ENCODE measurements around the gene DNM3.

Gene DNM3

DNA sequence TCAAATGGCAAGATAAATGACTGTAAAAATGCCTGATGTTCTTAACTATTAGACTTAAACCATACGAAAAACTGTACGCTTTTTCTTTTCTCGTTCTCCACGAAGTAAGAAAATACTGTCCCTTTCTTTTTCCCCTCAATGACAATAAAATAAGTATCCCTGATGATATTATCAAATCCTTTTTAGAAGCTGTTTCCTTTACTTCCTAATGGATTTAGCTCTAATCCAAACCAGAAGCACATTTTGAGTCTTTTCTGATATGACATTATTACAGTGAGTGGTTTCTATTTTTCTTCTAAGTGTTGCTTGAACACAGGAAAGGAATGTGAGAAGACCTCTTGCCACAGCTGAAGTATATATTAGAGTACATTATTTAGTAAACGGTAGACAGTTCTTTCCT is 32.4 kb downstream of the DNM3 start:
- Histone ChIP-seq H3K27me3 (ENCODE audit: control insufficient read depth in 1 of 2, insufficient read depth in 2 of 2, low read length in 2 of 2) (no peaks in the 10 kb centered on the region), H3K36me3 (ENCODE audit: insufficient read depth, low read length) (no peaks in the 10 kb centered on the region), H3K4me3 (ENCODE audit: low read depth in 1 of 2, low read length in 2 of 2) (no peak overlapping the region), H3K4me1 (ENCODE audit: insufficient read depth, low read length) (no peaks in the 10 kb centered on the region), H3K9me3 (ENCODE audit: low read length) (no peaks in the 10 kb centered on the region), H3K9ac (ENCODE audit: low read length) (no peak overlapping the region), H3K27ac (ENCODE audit: low read depth, low read length) (no peak overlapping the region)

DNA sequence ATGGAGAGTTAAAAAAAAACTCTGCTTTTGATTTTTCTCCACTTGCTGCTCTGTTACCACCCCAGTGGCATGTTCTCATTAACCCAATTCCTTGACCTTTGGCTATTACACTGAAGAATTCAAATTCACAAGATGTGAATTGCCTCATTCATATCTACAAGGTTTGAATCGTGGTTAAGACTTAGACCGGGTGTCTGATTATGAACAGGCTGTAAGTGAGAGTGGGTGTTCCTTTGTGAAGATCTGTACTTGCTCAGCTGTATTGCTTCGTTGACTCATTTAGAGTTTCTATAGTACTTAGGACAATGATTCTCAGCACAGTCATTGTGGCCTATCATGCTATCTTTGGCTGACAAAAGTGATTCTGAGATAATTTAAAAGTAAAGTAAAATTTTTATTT is 36.4 kb downstream of the DNM3 start:
- no peaks in the 10 kb centered on the region for H3K36me3 ChIP-seq (ENCODE audit: insufficient read depth, low read length)
- no peaks in the 10 kb centered on the region for H3K9me3 ChIP-seq (ENCODE audit: low read length)
- H3K4me1 ChIP-seq (ENCODE audit: insufficient read depth, low read length), result no peaks in the 10 kb centered on the region
- no peaks in the 10 kb centered on the region for H3K27me3 ChIP-seq (ENCODE audit: control insufficient read depth in 1 of 2, insufficient read depth in 2 of 2, low read length in 2 of 2)
- H3K4me3 ChIP-seq (ENCODE audit: low read depth in 1 of 2, low read length in 2 of 2), result no peak overlapping the region
- no peak overlapping the region for H3K27ac ChIP-seq (ENCODE audit: low read depth, low read length)
- H3K9ac ChIP-seq (ENCODE audit: low read length), result no peak overlapping the region

DNA sequence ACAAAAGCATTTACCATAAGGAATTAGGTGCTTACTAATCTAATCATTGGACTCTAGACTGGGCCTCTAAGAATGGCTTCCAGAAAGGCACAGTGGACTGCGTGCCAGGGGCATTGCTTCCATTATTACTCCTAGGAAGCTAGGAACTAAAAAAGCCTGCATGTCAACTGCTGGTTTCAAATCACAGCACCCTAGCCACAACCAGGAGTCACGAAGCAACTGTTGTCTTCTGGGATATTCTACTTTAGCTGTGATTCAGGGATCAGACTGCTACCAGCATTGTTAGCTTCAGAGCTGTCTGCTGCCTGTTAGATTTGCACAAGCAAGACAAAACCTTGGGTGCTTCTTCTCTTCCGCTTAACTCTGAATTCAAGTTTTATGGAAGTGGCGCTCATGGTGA is 38.3 kb downstream of the DNM3 start:
- Histone ChIP-seq H3K9ac (ENCODE audit: low read length) (no peak overlapping the region), H3K9me3 (ENCODE audit: low read length) (no peaks in the 10 kb centered on the region), H3K27me3 (ENCODE audit: control insufficient read depth in 1 of 2, insufficient read depth in 2 of 2, low read length in 2 of 2) (no peaks in the 10 kb centered on the region), H3K36me3 (ENCODE audit: insufficient read depth, low read length) (no peaks in the 10 kb centered on the region), H3K4me3 (ENCODE audit: low read depth in 1 of 2, low read length in 2 of 2) (no peak overlapping the region), H3K4me1 (ENCODE audit: insufficient read depth, low read length) (no peaks in the 10 kb centered on the region), H3K27ac (ENCODE audit: low read depth, low read length) (no peak overlapping the region)

DNA sequence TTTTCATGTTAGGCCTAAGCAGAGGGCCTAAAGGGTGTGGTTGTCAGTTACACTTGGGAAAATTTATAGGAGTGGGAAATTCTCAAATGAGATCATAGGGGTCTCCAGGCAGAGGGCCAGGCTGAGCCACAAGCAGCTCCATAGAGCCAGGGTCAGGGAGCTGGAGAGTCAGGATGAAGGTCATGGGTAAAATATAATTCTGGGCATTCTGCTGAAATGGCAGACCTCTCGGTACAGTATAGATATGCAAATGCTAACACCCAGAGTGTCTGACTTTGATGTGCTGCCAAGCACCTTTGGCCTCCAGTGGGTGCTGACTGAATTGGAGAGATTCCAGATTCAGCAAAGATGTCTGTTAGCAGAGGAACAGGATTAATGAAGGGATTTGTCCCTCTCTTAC is 40.1 kb downstream of the DNM3 start:
- Histone ChIP-seq H3K9ac (ENCODE audit: low read length) (no peak overlapping the region), H3K4me1 (ENCODE audit: insufficient read depth, low read length) (no peaks in the 10 kb centered on the region), H3K9me3 (ENCODE audit: low read length) (no peaks in the 10 kb centered on the region), H3K4me3 (ENCODE audit: low read depth in 1 of 2, low read length in 2 of 2) (no peak overlapping the region), H3K27me3 (ENCODE audit: control insufficient read depth in 1 of 2, insufficient read depth in 2 of 2, low read length in 2 of 2) (no peaks in the 10 kb centered on the region), H3K27ac (ENCODE audit: low read depth, low read length) (no peak overlapping the region), H3K36me3 (ENCODE audit: insufficient read depth, low read length) (no peaks in the 10 kb centered on the region)

DNA sequence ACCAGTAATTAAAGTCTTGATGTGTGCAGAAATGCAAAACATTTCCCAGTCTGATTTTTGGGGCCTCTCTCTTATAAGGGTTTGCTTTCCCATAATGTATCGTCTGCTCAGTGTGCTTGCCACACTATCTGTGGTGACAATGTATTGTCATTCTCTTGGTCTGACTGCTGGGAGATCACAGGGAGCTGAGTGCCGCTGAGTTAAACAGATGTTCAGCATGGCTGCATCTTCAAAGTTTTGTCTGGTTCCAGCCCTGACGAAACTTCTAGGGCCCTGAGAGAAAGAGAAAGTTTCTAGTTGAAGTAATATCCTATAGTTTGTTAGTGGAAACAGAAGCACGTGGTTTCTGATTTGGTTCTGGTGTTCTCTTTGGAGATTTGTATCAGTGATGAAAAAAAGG is 42.6 kb downstream of the DNM3 start:
- H3K9ac ChIP-seq (ENCODE audit: low read length), result no peak overlapping the region
- no peak overlapping the region for H3K4me3 ChIP-seq (ENCODE audit: low read depth in 1 of 2, low read length in 2 of 2)
- no peaks in the 10 kb centered on the region for H3K27me3 ChIP-seq (ENCODE audit: control insufficient read depth in 1 of 2, insufficient read depth in 2 of 2, low read length in 2 of 2)
- no peaks in the 10 kb centered on the region for H3K4me1 ChIP-seq (ENCODE audit: insufficient read depth, low read length)
- H3K27ac ChIP-seq (ENCODE audit: low read depth, low read length), result no peak overlapping the region
- no peaks in the 10 kb centered on the region for H3K9me3 ChIP-seq (ENCODE audit: low read length)
- H3K36me3 ChIP-seq (ENCODE audit: insufficient read depth, low read length), result no peaks in the 10 kb centered on the region

DNA sequence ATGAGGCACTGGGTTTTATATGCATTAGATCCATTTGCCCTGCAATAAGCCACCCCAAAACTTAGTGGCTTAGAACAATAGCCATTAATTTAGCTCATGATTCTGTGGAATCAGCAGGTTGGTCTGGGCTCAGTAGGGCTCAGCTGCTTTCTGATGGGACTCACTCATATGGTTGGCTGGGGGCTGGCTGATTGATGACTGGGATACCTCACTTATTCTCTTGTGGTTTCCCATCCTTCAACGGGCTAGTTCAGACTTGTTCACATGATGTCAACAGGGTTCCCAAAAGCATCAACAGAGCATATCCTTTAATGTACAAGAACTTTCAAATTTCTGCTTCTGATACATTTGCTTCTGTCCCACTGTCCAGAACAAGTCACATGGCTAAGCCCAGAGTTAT is 43.2 kb downstream of the DNM3 start:
- H3K27me3 ChIP-seq (ENCODE audit: control insufficient read depth in 1 of 2, insufficient read depth in 2 of 2, low read length in 2 of 2), result no peaks in the 10 kb centered on the region
- H3K4me1 ChIP-seq (ENCODE audit: insufficient read depth, low read length), result no peaks in the 10 kb centered on the region
- H3K4me3 ChIP-seq (ENCODE audit: low read depth in 1 of 2, low read length in 2 of 2), result no peak overlapping the region
- H3K9me3 ChIP-seq (ENCODE audit: low read length), result no peaks in the 10 kb centered on the region
- no peak overlapping the region for H3K27ac ChIP-seq (ENCODE audit: low read depth, low read length)
- no peak overlapping the region for H3K9ac ChIP-seq (ENCODE audit: low read length)
- H3K36me3 ChIP-seq (ENCODE audit: insufficient read depth, low read length), result no peaks in the 10 kb centered on the region

DNA sequence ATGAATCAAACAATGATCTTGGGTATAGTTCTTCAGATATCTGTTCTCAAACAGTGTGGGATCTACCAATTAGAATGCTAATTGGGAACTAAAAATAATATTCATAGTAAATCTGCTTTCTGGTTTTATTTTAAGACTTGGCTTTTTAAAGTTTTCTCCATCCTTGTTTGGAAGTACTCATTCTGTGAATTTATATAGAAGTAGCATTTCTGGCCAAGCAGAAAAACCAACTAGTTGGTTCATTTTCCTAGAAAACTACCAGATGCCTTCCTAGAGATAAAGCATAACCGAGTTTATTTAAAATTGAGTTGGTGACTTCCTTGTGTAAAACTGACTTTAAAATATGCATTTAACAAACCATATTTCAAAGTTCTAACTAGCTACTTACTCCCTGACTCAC is 48.8 kb downstream of the DNM3 start:
- no peak overlapping the region for H3K4me3 ChIP-seq (ENCODE audit: low read depth in 1 of 2, low read length in 2 of 2)
- H3K9ac ChIP-seq (ENCODE audit: low read length), result no peak overlapping the region
- H3K36me3 ChIP-seq (ENCODE audit: insufficient read depth, low read length), result no peaks in the 10 kb centered on the region
- no peak overlapping the region for H3K27ac ChIP-seq (ENCODE audit: low read depth, low read length)
- H3K9me3 ChIP-seq (ENCODE audit: low read length), result no peaks in the 10 kb centered on the region
- H3K27me3 ChIP-seq (ENCODE audit: control insufficient read depth in 1 of 2, insufficient read depth in 2 of 2, low read length in 2 of 2), result no peaks in the 10 kb centered on the region
- no peaks in the 10 kb centered on the region for H3K4me1 ChIP-seq (ENCODE audit: insufficient read depth, low read length)

DNA sequence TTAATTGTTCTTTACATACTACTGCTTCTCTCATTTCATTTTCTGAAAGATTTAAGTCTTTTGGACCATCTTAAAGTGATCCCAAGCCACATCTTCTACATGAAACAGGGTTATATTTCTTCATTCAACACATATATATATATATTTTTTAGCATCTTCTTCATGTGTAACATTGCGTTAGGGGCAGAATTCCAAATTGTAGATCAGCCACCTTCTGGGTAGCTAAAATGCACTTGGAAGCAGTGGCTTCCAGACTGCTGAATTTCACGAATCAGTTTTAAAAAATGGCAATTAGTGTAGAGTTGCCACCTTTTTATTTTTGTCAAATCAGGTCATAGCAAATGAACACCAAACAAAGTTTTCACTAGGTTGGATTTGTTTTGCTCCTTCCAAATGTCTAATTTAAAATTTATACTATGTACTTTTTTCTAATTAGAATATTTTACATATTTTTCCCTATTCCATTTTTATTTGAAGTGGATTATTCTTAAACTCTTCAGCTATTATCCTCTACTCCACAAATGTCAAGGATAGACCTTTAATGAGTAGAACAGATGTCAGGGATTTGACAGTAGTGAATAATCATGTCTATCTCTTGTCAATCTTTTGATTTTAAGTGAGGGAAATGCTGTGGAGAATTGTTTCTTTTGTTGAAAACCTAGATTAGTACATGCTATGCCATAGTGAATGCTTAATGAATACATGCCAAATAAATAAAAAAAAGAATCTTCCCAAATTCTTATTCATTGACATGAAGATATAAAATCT is 55.8 kb downstream of the DNM3 start:
- Histone ChIP-seq H3K9ac (ENCODE audit: low read length) (no peak overlapping the region), H3K36me3 (ENCODE audit: insufficient read depth, low read length) (no peaks in the 10 kb centered on the region), H3K9me3 (ENCODE audit: low read length) (no peaks in the 10 kb centered on the region), H3K27ac (ENCODE audit: low read depth, low read length) (no peak overlapping the region), H3K27me3 (ENCODE audit: control insufficient read depth in 1 of 2, insufficient read depth in 2 of 2, low read length in 2 of 2) (no peaks in the 10 kb centered on the region), H3K4me3 (ENCODE audit: low read depth in 1 of 2, low read length in 2 of 2) (no peak overlapping the region), H3K4me1 (ENCODE audit: insufficient read depth, low read length) (no peaks in the 10 kb centered on the region)

DNA sequence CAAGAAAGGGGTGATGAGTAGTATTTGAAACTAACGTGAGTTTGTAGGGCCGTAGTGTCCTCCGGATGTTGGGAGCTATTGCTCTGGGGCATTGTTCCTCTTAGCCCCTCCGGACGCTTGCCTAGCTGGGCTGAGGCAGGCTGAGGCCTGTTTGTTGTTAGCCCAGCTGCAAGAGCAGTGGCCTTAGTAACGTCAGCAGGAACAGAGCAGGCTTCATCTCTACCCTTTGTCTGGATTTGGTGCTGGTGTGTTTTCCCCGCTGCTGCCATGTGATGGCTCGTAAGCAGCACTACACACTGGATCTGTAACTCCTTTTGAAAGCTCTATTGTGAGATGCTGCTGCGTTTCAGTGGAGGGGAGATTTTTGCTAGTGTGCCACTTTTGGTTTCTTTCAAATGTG is 57.6 kb downstream of the DNM3 start:
- Histone ChIP-seq H3K36me3 (ENCODE audit: insufficient read depth, low read length) (no peaks in the 10 kb centered on the region), H3K27me3 (ENCODE audit: control insufficient read depth in 1 of 2, insufficient read depth in 2 of 2, low read length in 2 of 2) (no peaks in the 10 kb centered on the region), H3K9me3 (ENCODE audit: low read length) (no peaks in the 10 kb centered on the region), H3K4me3 (ENCODE audit: low read depth in 1 of 2, low read length in 2 of 2) (no peak overlapping the region), H3K4me1 (ENCODE audit: insufficient read depth, low read length) (no peaks in the 10 kb centered on the region), H3K9ac (ENCODE audit: low read length) (no peak overlapping the region), H3K27ac (ENCODE audit: low read depth, low read length) (no peak overlapping the region)

DNA sequence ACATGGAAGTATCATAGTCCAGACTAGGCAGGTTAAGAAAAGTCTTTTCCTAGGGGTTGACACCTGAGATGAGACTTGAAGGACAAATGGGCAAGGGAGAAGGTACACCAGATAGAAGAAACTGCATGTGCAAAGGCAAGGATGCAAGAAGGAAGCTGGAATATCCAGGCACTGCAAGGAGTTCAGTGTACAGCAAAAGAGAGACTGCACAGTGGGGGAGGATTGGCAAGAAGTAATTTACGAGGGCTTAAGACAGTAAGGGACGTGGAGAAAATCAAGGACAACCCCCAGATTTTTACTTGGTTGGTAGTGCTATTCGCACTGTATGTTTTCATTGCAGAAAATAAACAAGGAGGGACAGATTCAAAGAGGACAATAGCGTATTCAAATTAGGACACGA is 58.5 kb downstream of the DNM3 start:
- H3K27ac ChIP-seq (ENCODE audit: low read depth, low read length), result no peak overlapping the region

DNA sequence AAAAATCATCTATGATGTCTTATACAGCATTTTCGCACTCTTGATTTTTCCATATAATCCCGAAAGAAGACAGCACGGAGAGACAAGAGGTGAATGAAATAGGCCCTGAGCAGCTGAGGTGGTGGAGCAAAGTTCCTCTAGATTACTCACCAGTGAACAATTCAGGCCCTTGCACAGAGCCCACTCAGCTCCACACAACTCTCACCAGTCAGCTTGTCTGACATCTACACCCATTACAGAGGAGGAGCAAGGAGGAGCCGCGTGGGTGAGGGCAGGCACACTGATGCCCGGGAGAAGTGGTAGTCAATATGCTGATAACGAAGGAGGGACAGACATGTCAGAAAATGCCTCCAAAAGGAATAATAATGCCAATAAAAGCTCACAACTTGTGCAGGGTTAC is 59.9 kb downstream of the DNM3 start:
- Histone ChIP-seq H3K4me1 (ENCODE audit: insufficient read depth, low read length) (no peaks in the 10 kb centered on the region), H3K27me3 (ENCODE audit: control insufficient read depth in 1 of 2, insufficient read depth in 2 of 2, low read length in 2 of 2) (no peaks in the 10 kb centered on the region), H3K9ac (ENCODE audit: low read length) (no peak overlapping the region), H3K36me3 (ENCODE audit: insufficient read depth, low read length) (no peaks in the 10 kb centered on the region), H3K27ac (ENCODE audit: low read depth, low read length) (no peak overlapping the region), H3K9me3 (ENCODE audit: low read length) (no peaks in the 10 kb centered on the region), H3K4me3 (ENCODE audit: low read depth in 1 of 2, low read length in 2 of 2) (no peak overlapping the region)

More for the DNA sequence above, 58.5 kb downstream of the DNM3 start:
- H3K4me1 ChIP-seq (ENCODE audit: insufficient read depth, low read length), result no peaks in the 10 kb centered on the region
- H3K27me3 ChIP-seq (ENCODE audit: control insufficient read depth in 1 of 2, insufficient read depth in 2 of 2, low read length in 2 of 2), result no peaks in the 10 kb centered on the region
- H3K9me3 ChIP-seq (ENCODE audit: low read length), result no peaks in the 10 kb centered on the region
- H3K4me3 ChIP-seq (ENCODE audit: low read depth in 1 of 2, low read length in 2 of 2), result no peak overlapping the region
- no peak overlapping the region for H3K9ac ChIP-seq (ENCODE audit: low read length)
- no peaks in the 10 kb centered on the region for H3K36me3 ChIP-seq (ENCODE audit: insufficient read depth, low read length)

DNA sequence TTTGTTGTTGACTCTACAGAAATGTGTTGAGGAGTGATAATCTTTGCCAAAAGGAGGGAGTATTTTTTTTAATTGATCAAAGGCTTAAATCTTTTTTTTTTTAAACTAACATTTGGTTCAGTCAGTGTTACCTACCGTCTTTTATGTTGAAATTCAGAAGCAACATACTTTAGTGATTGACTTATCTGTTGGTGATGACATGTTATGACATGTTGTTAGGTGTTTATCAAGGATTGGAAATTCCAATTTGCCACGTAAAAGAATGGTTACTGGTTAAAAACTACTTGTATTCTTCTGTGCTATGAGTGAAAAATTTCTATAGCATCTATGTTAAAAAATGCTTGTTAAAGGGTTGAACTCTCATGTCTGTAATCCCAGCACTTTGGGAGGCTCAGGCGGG is 61.2 kb downstream of the DNM3 start:
- Histone ChIP-seq H3K27me3 (ENCODE audit: control insufficient read depth in 1 of 2, insufficient read depth in 2 of 2, low read length in 2 of 2) (no peaks in the 10 kb centered on the region), H3K4me1 (ENCODE audit: insufficient read depth, low read length) (no peaks in the 10 kb centered on the region), H3K9me3 (ENCODE audit: low read length) (no peaks in the 10 kb centered on the region), H3K4me3 (ENCODE audit: low read depth in 1 of 2, low read length in 2 of 2) (no peak overlapping the region), H3K27ac (ENCODE audit: low read depth, low read length) (no peak overlapping the region), H3K9ac (ENCODE audit: low read length) (no peak overlapping the region), H3K36me3 (ENCODE audit: insufficient read depth, low read length) (no peaks in the 10 kb centered on the region)

Measured in muscle layer of colon (tissue), 2 donors.